Stomach smooth muscle (tissue), 2 donors: ENCODE data around the gene ATG7.
A peak's percentile ranks its signal among the peaks of the same experiment; 100 is the strongest.

Experiments
- H3K27ac ChIP-seq: one replicate; pipeline ENCODE4 v1.7.0; 2013; ENCODE audit warnings: mild to moderate bottlenecking, low read length, inconsistent platforms
- H3K27me3 ChIP-seq, 2 donors: one replicate each; pipeline ENCODE4 v1.7.0; 2013; ENCODE audit warnings: low read length in 2 of 2; ENCODE audit not compliant: insufficient read depth in 2 of 2, control insufficient read depth in 1 of 2
- H3K36me3 ChIP-seq, 2 donors: one replicate each; pipeline ENCODE4 v1.7.0; 2013; ENCODE audit warnings: low read length in 2 of 2; ENCODE audit not compliant: control insufficient read depth in 2 of 2, insufficient read depth in 2 of 2
- H3K4me1 ChIP-seq: one replicate; pipeline ENCODE4 v1.7.0; 2013; ENCODE audit warnings: low read length; ENCODE audit not compliant: control insufficient read depth, insufficient read depth
- H3K4me3 ChIP-seq, 2 donors: one replicate each; pipeline ENCODE4 v1.7.0; 2013; ENCODE audit warnings: low read length in 2 of 2
- H3K9ac ChIP-seq, 2 donors: one replicate each; pipeline ENCODE4 v1.7.0; 2013; ENCODE audit warnings: low read length in 2 of 2, mild to moderate bottlenecking in 1 of 2
- H3K9me3 ChIP-seq, 2 donors: one replicate each; pipeline ENCODE4 v1.7.0; 2013; ENCODE audit warnings: low read length in 2 of 2; ENCODE audit not compliant: control insufficient read depth in 2 of 2
- donor health status: healthy.
- donor health status: Pancreatic carcinoma.

ATG7 gene

GRCh38 chr3:11543948-11544387 lies 271.8 kb downstream of the ATG7 start:
- Histone ChIP-seq H3K9ac (no peak overlapping the region), H3K27ac (no peak overlapping the region), H3K27me3 (no peaks in the 10 kb centered on the region), H3K4me3 (no peak overlapping the region), H3K9me3 (peaks cover 0 to 2% of the 10 kb centered on the region in 2 donors), H3K36me3 (no peaks in the 10 kb centered on the region), H3K4me1 (peaks cover 9% of the 10 kb centered on the region)

GRCh38 chr3:11544412-11545181 lies 272.4 kb downstream of the ATG7 start:
- Histone ChIP-seq H3K4me1 (peaks cover 9% of the 10 kb centered on the region), H3K9ac (no peak overlapping the region), H3K27me3 (no peaks in the 10 kb centered on the region), H3K27ac (no peak overlapping the region), H3K4me3 (no peak overlapping the region), H3K9me3 (peaks cover 0 to 2% of the 10 kb centered on the region in 2 donors), H3K36me3 (no peaks in the 10 kb centered on the region)

- Histone ChIP-seq H3K4me1 (peaks cover 9% of the 10 kb centered on the region), H3K9me3 (peaks cover 0 to 2% of the 10 kb centered on the region in 2 donors), H3K27me3 (no peaks in the 10 kb centered on the region), H3K4me3 (no peak overlapping the region), H3K36me3 (no peaks in the 10 kb centered on the region), H3K9ac (no peak overlapping the region), H3K27ac (peak overlapping the region; percentile 11)
Observed at GRCh38 chr3:11545186-11545851, 273.1 kb downstream of the ATG7 start.

GRCh38 chr3:11546657-11547302 lies 274.6 kb downstream of the ATG7 start:
- H3K27me3 ChIP-seq: no peaks in the 10 kb centered on the region
- H3K27ac ChIP-seq: no peak overlapping the region
- H3K4me3 ChIP-seq: no peak overlapping the region
- H3K9ac ChIP-seq: no peak overlapping the region
- H3K9me3 ChIP-seq: peaks cover 0 to 2% of the 10 kb centered on the region in 2 donors
- H3K36me3 ChIP-seq: no peaks in the 10 kb centered on the region
- H3K4me1 ChIP-seq: peaks cover 7% of the 10 kb centered on the region

- H3K4me1 ChIP-seq: peaks cover 7% of the 10 kb centered on the region
- no peak overlapping the region for H3K9ac ChIP-seq
- H3K4me3 ChIP-seq: no peak overlapping the region
- H3K9me3 ChIP-seq: peaks cover 0 to 2% of the 10 kb centered on the region in 2 donors
- H3K27me3 ChIP-seq: no peaks in the 10 kb centered on the region
- no peak overlapping the region for H3K27ac ChIP-seq
- H3K36me3 ChIP-seq: no peaks in the 10 kb centered on the region
Observed at GRCh38 chr3:11547498-11547897, 275.3 kb downstream of the ATG7 start.

GRCh38 chr3:11548721-11549131 lies 276.5 kb downstream of the ATG7 start:
- Histone ChIP-seq H3K9ac (no peak overlapping the region), H3K4me3 (no peak overlapping the region), H3K4me1 (peaks cover 15% of the 10 kb centered on the region), H3K36me3 (no peaks in the 10 kb centered on the region), H3K9me3 (peaks cover 0 to 2% of the 10 kb centered on the region in 2 donors), H3K27ac (no peak overlapping the region), H3K27me3 (no peaks in the 10 kb centered on the region)

GRCh38 chr3:11549580-11550140 lies 277.5 kb downstream of the ATG7 start:
- H3K27ac ChIP-seq: no peak overlapping the region
- no peak overlapping the region for H3K4me3 ChIP-seq
- H3K9me3 ChIP-seq: no peaks in the 10 kb centered on the region
- peaks cover 20% of the 10 kb centered on the region for H3K4me1 ChIP-seq
- H3K36me3 ChIP-seq: peaks cover 5 to 6% of the 10 kb centered on the region in 2 donors
- no peak overlapping the region for H3K9ac ChIP-seq
- H3K27me3 ChIP-seq: no peaks in the 10 kb centered on the region

- Histone ChIP-seq H3K4me3 (no peak overlapping the region), H3K4me1 (peaks cover 25% of the 10 kb centered on the region), H3K27me3 (no peaks in the 10 kb centered on the region), H3K9me3 (no peaks in the 10 kb centered on the region), H3K36me3 (peaks cover 7 to 11% of the 10 kb centered on the region in 2 donors), H3K9ac (no peak overlapping the region), H3K27ac (no peak overlapping the region)
Observed at GRCh38 chr3:11551036-11551435, 278.8 kb downstream of the ATG7 start.

- Histone ChIP-seq H3K9ac (no peak overlapping the region), H3K4me3 (no peak overlapping the region), H3K4me1 (peaks cover 33% of the 10 kb centered on the region), H3K36me3 (peaks cover 7 to 14% of the 10 kb centered on the region in 2 donors), H3K27me3 (no peaks in the 10 kb centered on the region), H3K27ac (peak overlapping the region; percentile 53), H3K9me3 (no peaks in the 10 kb centered on the region)
Observed at GRCh38 chr3:11552289-11553264, 280.4 kb downstream of the ATG7 start.
